Mononuclear cell (primary cell): ENCODE measurements around the gene SLC25A6. TPM values are rescaled to one million over a fixed set of nuclear protein-coding genes. Genes with fewer than 3 reads are reported as not detected.
"Not testable (repeated sequence)": the region's sequence is repeated elsewhere in the genome, so short reads cannot be mapped to it uniquely, and the experiment has no call there.

Experiments used
- H3K27me3 ChIP-seq: 2 replicates; pipeline ENCODE4 v1.6.0; 2011; ENCODE audit warnings: low read length, control low read depth; ENCODE audit not compliant: insufficient read depth
- H3K4me1 ChIP-seq: 2 replicates; pipeline ENCODE4 v1.5.1; 2011; ENCODE audit warnings: mild to moderate bottlenecking, low read length, control low read depth; ENCODE audit not compliant: insufficient read depth
- H3K4me3 ChIP-seq: 2 replicates; pipeline ENCODE4 v1.5.1; 2011; ENCODE audit warnings: mild to moderate bottlenecking, low read length, moderate library complexity
- H3K9me3 ChIP-seq: 2 replicates; pipeline ENCODE4 v1.5.1; 2011; ENCODE audit warnings: low read depth, mild to moderate bottlenecking, control low read depth, low read length
- total RNA-seq: library from RNA; depleted of rRNA; stranded (reverse); fragments of >200 nt; gene quantifications from one replicate; pipeline ENCODE4 v1.2.3, GENCODE V29; 2012

SLC25A6 gene
- total RNA-seq, 1 donor: 315 TPM

GRCh38 chrX:1419545-1420355, 27.8 kb upstream of the SLC25A6 start:
- H3K27me3 ChIP-seq: no peaks in the 10 kb centered on the region
- no peaks in the 10 kb centered on the region for H3K9me3 ChIP-seq
- H3K4me3 ChIP-seq: no peak overlapping the region
- H3K4me1 ChIP-seq: no peaks in the 10 kb centered on the region

GRCh38 chrX:1418901-1419544, 27.1 kb upstream of the SLC25A6 start:
- no peak overlapping the region for H3K4me3 ChIP-seq
- H3K4me1 ChIP-seq: no peaks in the 10 kb centered on the region
- no peaks in the 10 kb centered on the region for H3K27me3 ChIP-seq
- no peaks in the 10 kb centered on the region for H3K9me3 ChIP-seq

- Histone ChIP-seq H3K4me1 (no peaks in the 10 kb centered on the region), H3K9me3 (no peaks in the 10 kb centered on the region), H3K27me3 (no peaks in the 10 kb centered on the region), H3K4me3 (no peak overlapping the region)
Measured at GRCh38 chrX:1417921-1418771, 26.2 kb upstream of the SLC25A6 start.

GRCh38 chrX:1416965-1417760, 25.2 kb upstream of the SLC25A6 start:
- Histone ChIP-seq H3K4me1 (no peaks in the 10 kb centered on the region), H3K4me3 (no peak overlapping the region), H3K27me3 (no peaks in the 10 kb centered on the region), H3K9me3 (no peaks in the 10 kb centered on the region)

GRCh38 chrX:1416327-1416784, 24.4 kb upstream of the SLC25A6 start:
- Histone ChIP-seq H3K4me1 (no peaks in the 10 kb centered on the region), H3K4me3 (no peak overlapping the region), H3K27me3 (no peaks in the 10 kb centered on the region), H3K9me3 (no peaks in the 10 kb centered on the region)

GRCh38 chrX:1412551-1413161, 20.7 kb upstream of the SLC25A6 start:
- Histone ChIP-seq H3K27me3 (no peaks in the 10 kb centered on the region), H3K9me3 (no peaks in the 10 kb centered on the region), H3K4me3 (no peak overlapping the region), H3K4me1 (no peaks in the 10 kb centered on the region)

GRCh38 chrX:1411326-1411725, 19.4 kb upstream of the SLC25A6 start:
- no peaks in the 10 kb centered on the region for H3K9me3 ChIP-seq
- H3K27me3 ChIP-seq: no peaks in the 10 kb centered on the region
- H3K4me1 ChIP-seq: no peaks in the 10 kb centered on the region
- no peak overlapping the region for H3K4me3 ChIP-seq

- no peaks in the 10 kb centered on the region for H3K4me1 ChIP-seq
- H3K4me3 ChIP-seq: no peak overlapping the region
- H3K27me3 ChIP-seq: no peaks in the 10 kb centered on the region
- no peaks in the 10 kb centered on the region for H3K9me3 ChIP-seq
Measured at GRCh38 chrX:1407035-1407434, 15.1 kb upstream of the SLC25A6 start.

GRCh38 chrX:1405769-1406168, 13.9 kb upstream of the SLC25A6 start:
- H3K4me1 ChIP-seq, H3K4me3 ChIP-seq, H3K9me3 ChIP-seq, H3K27me3 ChIP-seq: not testable (repeated sequence)

GRCh38 chrX:1403867-1404266, 12.0 kb upstream of the SLC25A6 start:
- H3K4me3 ChIP-seq, H3K9me3 ChIP-seq, H3K27me3 ChIP-seq, H3K4me1 ChIP-seq: not testable (repeated sequence)

- H3K27me3 ChIP-seq: no peaks in the 10 kb centered on the region
- H3K9me3 ChIP-seq: no peaks in the 10 kb centered on the region
- H3K4me3 ChIP-seq: no peak overlapping the region
- no peaks in the 10 kb centered on the region for H3K4me1 ChIP-seq
Measured at GRCh38 chrX:1403228-1403627, 11.3 kb upstream of the SLC25A6 start.

GRCh38 chrX:1401611-1402430, 9.9 kb upstream of the SLC25A6 start:
- H3K9me3 ChIP-seq: no peaks in the 10 kb centered on the region
- H3K4me3 ChIP-seq: no peak overlapping the region
- no peaks in the 10 kb centered on the region for H3K4me1 ChIP-seq

GRCh38 chrX:1400742-1401471, 9.0 kb upstream of the SLC25A6 start:
- Histone ChIP-seq H3K9me3 (no peaks in the 10 kb centered on the region), H3K4me3 (no peak overlapping the region), H3K4me1 (no peaks in the 10 kb centered on the region), H3K27me3 (no peaks in the 10 kb centered on the region)

More at GRCh38 chrX:1401611-1402430, 9.9 kb upstream of the SLC25A6 start:
- H3K27me3 ChIP-seq: no peaks in the 10 kb centered on the region
